SK-N-MC (cell line): ENCODE results near the gene AP4E1.

ENCODE experiments used
- EZH2 ChIP-seq: fragments of 200-600 bp; sonication (generic); IDR thresholded peaks from one replicate; pipeline ENCODE4 v1.6.1; 2017; ENCODE audit warnings: antibody characterized with exemption
- POLR2AphosphoS5 ChIP-seq: IDR thresholded peaks from 2 replicates; pipeline ENCODE4 v1.6.1; 2012; ENCODE audit warnings: mild to moderate bottlenecking, low read depth, low read length, borderline replicate concordance

DNA sequence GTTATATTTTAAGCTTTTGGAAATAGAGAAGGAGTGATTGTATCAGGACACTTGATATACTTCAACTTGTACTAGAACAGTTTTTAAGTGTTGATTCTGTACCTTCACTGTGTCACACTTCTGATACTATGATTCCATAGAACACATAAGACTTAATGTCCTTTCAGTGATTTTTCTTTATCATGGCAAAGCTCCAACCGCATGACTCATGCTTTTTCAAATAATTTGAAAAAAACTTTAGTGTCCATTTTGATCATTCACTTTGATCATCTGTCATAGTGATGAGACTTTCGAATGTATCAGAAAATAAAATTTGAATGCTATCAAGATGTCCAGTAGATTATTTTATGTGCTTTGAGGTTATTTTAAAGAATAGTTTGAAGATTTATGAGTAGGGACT lies 32.0 kb downstream of the AP4E1 start:
- TF ChIP-seq POLR2AphosphoS5 (no peak), EZH2 (no peak)
